Activated naive CD8-positive, alpha-beta T cell treated with anti-CD3 and anti-CD28 coated beads for 36 hours (primary cell): ENCODE data around the gene CST3. TPM values are rescaled to one million over a fixed set of nuclear protein-coding genes. Genes with fewer than 3 reads are reported as not detected.
A peak's percentile ranks its signal among the peaks of the same experiment; 100 is the strongest.

Experiments
- DNase-seq: peaks from one replicate; pipeline ENCODE4 v3.0.0; 2021
- H3K27ac Mint-ChIP-seq: one replicate; pipeline ENCODE4 v1.8.0; 2022; ENCODE audit warnings: mild to moderate bottlenecking, moderate library complexity, mixed read lengths
- H3K27me3 Mint-ChIP-seq: one replicate; pipeline ENCODE4 v1.8.0; 2022; ENCODE audit warnings: mild to moderate bottlenecking, mixed read lengths
- H3K36me3 Mint-ChIP-seq: one replicate; pipeline ENCODE4 v1.8.0; 2021; ENCODE audit warnings: mild to moderate bottlenecking, mixed read lengths
- H3K4me1 Mint-ChIP-seq: one replicate; pipeline ENCODE4 v1.8.0; 2021; ENCODE audit warnings: mixed read lengths
- H3K4me3 Mint-ChIP-seq: one replicate; pipeline ENCODE4 v1.8.0; 2022; ENCODE audit warnings: mild to moderate bottlenecking, moderate library complexity, mixed read lengths
- H3K9me3 Mint-ChIP-seq: one replicate; pipeline ENCODE4 v1.8.0; 2022; ENCODE audit warnings: mixed read lengths
- total RNA-seq, 2 experiments: library from RNA; stranded (reverse); gene quantifications; one replicate each; pipeline ENCODE4 v1.2.3, GENCODE V29; 2021

CST3 gene
- total RNA-seq, 2 experiments from 2014 or later = 0.54 to 0.62 TPM

- no peaks in the 10 kb centered on the region for H3K36me3 Mint-ChIP-seq
- no peak overlapping the region for H3K4me3 Mint-ChIP-seq
- no peaks in the 10 kb centered on the region for H3K4me1 Mint-ChIP-seq
- DNase-seq = no peak
- peaks cover 5% of the 10 kb centered on the region for H3K27me3 Mint-ChIP-seq
- H3K27ac Mint-ChIP-seq = no peak overlapping the region
- H3K9me3 Mint-ChIP-seq = no peaks in the 10 kb centered on the region
These were observed 28.2 kb downstream of the CST3 start for GRCh38 chr20:23609486-23610109.

GRCh38 chr20:23608251-23608846, 29.4 kb downstream of the CST3 start:
- Mint-ChIP-seq H3K4me3 (no peak overlapping the region), H3K27ac (no peak overlapping the region), H3K27me3 (peaks cover 5% of the 10 kb centered on the region), H3K4me1 (no peaks in the 10 kb centered on the region), H3K9me3 (no peaks in the 10 kb centered on the region), H3K36me3 (no peaks in the 10 kb centered on the region)
- no peak for DNase-seq

GRCh38 chr20:23607497-23608245, 30.1 kb downstream of the CST3 start:
- DNase-seq = no peak
- Mint-ChIP-seq H3K4me1 (no peaks in the 10 kb centered on the region), H3K4me3 (no peak overlapping the region), H3K27me3 (peaks cover 5% of the 10 kb centered on the region), H3K27ac (no peak overlapping the region), H3K9me3 (no peaks in the 10 kb centered on the region), H3K36me3 (no peaks in the 10 kb centered on the region)

- no peaks in the 10 kb centered on the region for H3K4me1 Mint-ChIP-seq
- H3K4me3 Mint-ChIP-seq = no peak overlapping the region
- no peaks in the 10 kb centered on the region for H3K36me3 Mint-ChIP-seq
- no peaks in the 10 kb centered on the region for H3K9me3 Mint-ChIP-seq
- peaks cover 5% of the 10 kb centered on the region for H3K27me3 Mint-ChIP-seq
- no peak overlapping the region for H3K27ac Mint-ChIP-seq
- peak; percentile 70 for DNase-seq
These were observed 31.1 kb downstream of the CST3 start for GRCh38 chr20:23606652-23607049.

- no peaks in the 10 kb centered on the region for H3K4me1 Mint-ChIP-seq
- peaks cover 5% of the 10 kb centered on the region for H3K27me3 Mint-ChIP-seq
- no peak within 1 kb of the TSS for H3K27ac Mint-ChIP-seq
- no peak within 1 kb of the TSS for H3K4me3 Mint-ChIP-seq
- no peak for DNase-seq
- H3K36me3 Mint-ChIP-seq = no peaks in the 10 kb centered on the region
- no peaks in the 10 kb centered on the region for H3K9me3 Mint-ChIP-seq
These were observed 31.7 kb downstream of the CST3 start, which contains the start of gene CST9 for GRCh38 chr20:23605867-23606651. TSS of gene CST9 (minus strand) at chr20:23605917. CDS start at chr20:23605864, 53 bp downstream.

- H3K27me3 Mint-ChIP-seq = peaks cover 5% of the 10 kb centered on the region
- H3K9me3 Mint-ChIP-seq = no peaks in the 10 kb centered on the region
- H3K36me3 Mint-ChIP-seq = no peaks in the 10 kb centered on the region
- no peaks in the 10 kb centered on the region for H3K4me1 Mint-ChIP-seq
- H3K27ac Mint-ChIP-seq = no peak overlapping the region
- DNase-seq = no peak
- H3K4me3 Mint-ChIP-seq = no peak overlapping the region
These were observed 33.4 kb downstream of the CST3 start for GRCh38 chr20:23604306-23604705.

- Mint-ChIP-seq H3K36me3 (no peaks in the 10 kb centered on the region), H3K9me3 (no peaks in the 10 kb centered on the region), H3K27ac (no peak overlapping the region), H3K27me3 (peaks cover 5% of the 10 kb centered on the region), H3K4me1 (no peaks in the 10 kb centered on the region), H3K4me3 (no peak overlapping the region)
- DNase-seq = no peak
These were observed 34.4 kb downstream of the CST3 start for GRCh38 chr20:23603321-23603720.

- no peaks in the 10 kb centered on the region for H3K4me1 Mint-ChIP-seq
- no peaks in the 10 kb centered on the region for H3K36me3 Mint-ChIP-seq
- no peak overlapping the region for H3K4me3 Mint-ChIP-seq
These were observed 35.1 kb downstream of the CST3 start for GRCh38 chr20:23602699-23603098.

GRCh38 chr20:23602241-23602640, 35.5 kb downstream of the CST3 start:
- Mint-ChIP-seq H3K27ac (no peak overlapping the region), H3K4me3 (no peak overlapping the region), H3K36me3 (no peaks in the 10 kb centered on the region), H3K9me3 (no peaks in the 10 kb centered on the region), H3K4me1 (no peaks in the 10 kb centered on the region), H3K27me3 (peaks cover 5% of the 10 kb centered on the region)
- DNase-seq = no peak

More at GRCh38 chr20:23602699-23603098, 35.1 kb downstream of the CST3 start:
- Mint-ChIP-seq H3K9me3 (no peaks in the 10 kb centered on the region), H3K27me3 (peaks cover 5% of the 10 kb centered on the region), H3K27ac (no peak overlapping the region)
- no peak for DNase-seq

GRCh38 chr20:23601715-23602114, 36.0 kb downstream of the CST3 start:
- Mint-ChIP-seq H3K27ac (no peak overlapping the region), H3K9me3 (no peaks in the 10 kb centered on the region), H3K36me3 (no peaks in the 10 kb centered on the region), H3K4me1 (no peaks in the 10 kb centered on the region), H3K4me3 (no peak overlapping the region), H3K27me3 (peaks cover 1% of the 10 kb centered on the region)
- DNase-seq = no peak

- Mint-ChIP-seq H3K36me3 (no peaks in the 10 kb centered on the region), H3K4me3 (no peak overlapping the region), H3K27ac (no peak overlapping the region), H3K9me3 (no peaks in the 10 kb centered on the region), H3K4me1 (no peaks in the 10 kb centered on the region), H3K27me3 (no peaks in the 10 kb centered on the region)
- DNase-seq = no peak
These were observed 39.3 kb downstream of the CST3 start for GRCh38 chr20:23598481-23598880.

- Mint-ChIP-seq H3K4me1 (no peaks in the 10 kb centered on the region), H3K27ac (no peak overlapping the region), H3K4me3 (no peak overlapping the region), H3K36me3 (no peaks in the 10 kb centered on the region), H3K27me3 (no peaks in the 10 kb centered on the region), H3K9me3 (no peaks in the 10 kb centered on the region)
- DNase-seq = no peak
These were observed 41.0 kb downstream of the CST3 start for GRCh38 chr20:23596579-23597250.

- no peaks in the 10 kb centered on the region for H3K4me1 Mint-ChIP-seq
- no peak overlapping the region for H3K27ac Mint-ChIP-seq
- H3K36me3 Mint-ChIP-seq = no peaks in the 10 kb centered on the region
- H3K9me3 Mint-ChIP-seq = no peaks in the 10 kb centered on the region
- no peaks in the 10 kb centered on the region for H3K27me3 Mint-ChIP-seq
- no peak overlapping the region for H3K4me3 Mint-ChIP-seq
- no peak for DNase-seq
These were observed 41.8 kb downstream of the CST3 start for GRCh38 chr20:23595941-23596340.

GRCh38 chr20:23588434-23589403, 49.0 kb downstream of the CST3 start:
- no peak for DNase-seq
- H3K9me3 Mint-ChIP-seq = no peaks in the 10 kb centered on the region
- H3K27ac Mint-ChIP-seq = no peak overlapping the region
- H3K4me3 Mint-ChIP-seq = no peak overlapping the region
- peaks cover 12% of the 10 kb centered on the region for H3K27me3 Mint-ChIP-seq
- no peaks in the 10 kb centered on the region for H3K36me3 Mint-ChIP-seq
- H3K4me1 Mint-ChIP-seq = no peaks in the 10 kb centered on the region
